GM18502 (cell line): ENCODE data around the gene PDE6H.

Experiments used
- ATAC-seq: cut with Tn5 transposase; IDR thresholded peaks from one replicate; pipeline ENCODE4 v1.9.1; 2021; ENCODE audit warnings: mild to moderate bottlenecking; ENCODE audit not compliant: unreplicated experiment, poor library complexity

PDE6H gene

DNA sequence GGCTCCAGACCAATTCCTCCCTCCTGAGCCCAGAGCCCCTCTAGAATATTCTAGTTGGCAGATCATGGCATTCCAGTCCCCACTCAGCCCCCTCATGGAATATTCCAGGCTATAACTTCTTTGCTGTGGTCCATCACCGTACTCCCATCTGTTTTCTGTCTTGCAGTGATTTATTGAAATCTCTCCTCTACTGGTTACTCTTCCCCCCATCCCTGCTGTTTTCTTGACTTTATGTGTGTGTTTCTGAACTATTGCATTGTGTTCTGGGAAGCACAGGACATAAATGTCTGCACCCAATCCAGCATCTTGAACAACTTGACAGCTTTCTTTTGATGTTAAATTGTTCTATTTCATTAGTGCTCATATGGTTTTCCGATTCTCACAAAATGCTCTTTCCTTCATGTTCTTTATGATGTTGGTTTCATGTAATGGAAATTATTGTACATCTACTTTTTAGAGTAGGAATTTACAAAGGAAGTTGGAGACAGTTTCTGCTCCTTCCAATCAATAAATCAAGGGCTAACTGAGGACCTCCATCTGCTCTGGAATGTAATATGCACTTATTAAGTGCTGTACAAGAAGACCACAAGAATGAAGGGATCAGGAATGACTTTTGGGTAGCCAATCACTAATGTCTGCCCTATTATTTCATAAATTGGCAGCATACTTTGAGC, 26.3 kb downstream of the PDE6H start:
- no peak for ATAC-seq

DNA sequence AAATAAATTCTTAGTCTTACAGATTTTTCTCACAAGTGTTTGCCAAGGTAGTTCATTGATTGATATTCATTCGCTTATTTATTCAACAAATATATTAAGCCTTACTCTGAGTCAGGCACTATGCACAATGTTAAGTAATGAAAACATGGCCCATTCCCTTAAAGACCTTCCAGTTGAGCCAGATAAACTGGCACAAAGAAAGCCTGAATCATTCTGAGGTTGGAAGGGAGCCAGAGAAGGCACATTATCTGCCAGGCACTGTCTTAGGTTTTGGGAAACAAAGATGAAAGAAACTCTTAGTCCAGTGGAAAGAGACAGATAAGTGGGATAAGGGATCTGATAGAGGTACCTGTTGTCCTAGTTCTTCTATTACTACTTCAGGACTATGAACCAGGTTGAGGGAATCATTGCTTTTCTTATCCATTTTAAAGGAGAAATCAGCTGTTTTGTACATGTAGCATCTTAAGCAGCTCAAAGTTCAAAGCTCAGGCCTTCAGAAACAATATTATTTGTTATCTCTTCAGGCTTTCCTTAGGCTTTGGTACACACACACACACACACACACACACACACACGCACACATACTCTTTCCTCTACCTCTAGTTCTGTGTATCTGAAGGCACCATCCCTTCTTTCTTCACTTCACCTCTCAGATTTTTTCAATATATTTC, 27.0 kb downstream of the PDE6H start:
- ATAC-seq = no peak

DNA sequence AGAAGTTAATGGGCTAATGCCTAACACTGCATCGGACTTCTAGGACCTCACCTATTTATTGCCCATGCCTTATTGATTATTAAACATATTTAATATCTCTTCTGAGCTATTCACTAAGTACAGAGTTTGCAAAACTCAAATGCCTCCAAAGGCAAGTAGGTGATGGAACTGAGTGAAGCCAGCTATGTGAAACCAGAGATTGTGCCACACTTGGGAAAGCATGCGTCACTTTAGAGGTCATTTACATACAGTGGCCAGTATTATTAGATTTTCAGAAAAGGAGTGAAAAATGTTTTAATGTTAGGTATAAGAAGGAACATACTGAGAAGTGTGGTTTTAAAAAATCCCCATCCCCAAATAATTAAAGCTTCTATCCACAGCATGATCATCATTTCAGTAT, 27.7 kb downstream of the PDE6H start:
- ATAC-seq = no peak

DNA sequence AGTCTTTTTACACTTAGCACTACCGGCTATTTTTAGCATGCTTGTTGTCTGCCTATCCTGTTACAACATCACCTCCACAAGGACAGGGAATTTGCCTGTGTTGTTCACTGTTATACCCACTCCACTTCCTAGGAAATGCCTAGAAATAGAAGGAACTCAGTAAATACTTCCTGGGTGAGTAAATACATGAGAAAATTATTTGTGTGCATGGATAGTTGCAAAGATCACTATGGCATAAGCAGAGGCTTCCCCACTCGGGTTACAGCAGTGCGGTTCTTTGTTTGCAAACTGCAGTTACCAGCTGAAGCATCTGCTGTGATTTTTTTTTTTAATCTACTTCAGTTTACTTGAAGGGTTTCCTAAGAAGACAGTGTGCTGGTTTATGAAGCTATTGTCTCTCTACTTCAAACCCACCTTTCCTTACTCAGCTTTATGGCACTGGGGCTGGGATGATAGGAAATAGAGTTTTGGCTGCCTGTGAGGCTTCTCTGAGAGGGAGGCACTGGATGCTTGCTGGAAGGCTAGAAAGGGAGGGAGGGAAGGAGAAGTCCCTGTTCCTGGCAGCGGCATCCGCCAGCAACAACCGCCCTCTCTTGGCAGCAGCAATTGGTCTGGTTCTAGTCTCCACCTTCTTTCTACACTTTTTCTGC, 29.0 kb downstream of the PDE6H start:
- ATAC-seq = no peak

DNA sequence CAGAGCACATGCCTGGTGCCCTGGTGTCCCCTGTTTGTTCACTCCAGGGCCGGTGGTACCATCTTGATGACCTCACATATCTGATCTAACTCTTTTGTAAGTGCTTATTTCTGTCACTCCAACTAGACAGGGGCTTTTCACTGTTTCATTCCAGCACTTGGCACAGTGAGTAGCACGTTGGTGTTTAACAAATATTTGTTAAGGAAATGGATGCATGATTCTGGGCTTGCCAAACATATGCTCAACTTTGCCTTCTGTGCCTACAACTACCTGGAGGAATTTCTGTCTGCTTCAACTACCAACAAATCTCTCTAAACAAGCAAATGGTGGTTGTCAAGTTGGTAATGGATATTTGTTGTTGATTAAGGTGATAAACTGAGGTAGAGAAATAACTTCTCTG, 31.6 kb downstream of the PDE6H start:
- ATAC-seq = no peak

DNA sequence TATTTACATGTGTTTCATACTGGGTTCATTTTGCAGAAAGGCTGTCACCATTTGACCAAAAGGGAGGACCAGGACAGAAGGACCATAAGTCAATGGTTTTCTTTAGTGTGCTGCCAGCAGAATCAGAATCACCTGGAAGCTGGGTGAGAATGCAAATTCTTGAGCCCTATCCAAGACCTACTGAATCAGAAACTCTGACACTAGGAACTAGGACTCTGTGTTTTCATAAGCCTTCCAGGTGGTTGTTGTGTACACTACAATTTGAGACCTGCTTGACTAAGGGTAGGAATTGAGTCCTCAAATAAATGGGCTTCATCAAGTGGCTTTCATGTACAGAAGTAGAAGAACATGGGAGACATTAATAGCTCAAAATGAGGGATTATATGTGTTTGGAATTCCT, 32.2 kb downstream of the PDE6H start:
- ATAC-seq = no peak

DNA sequence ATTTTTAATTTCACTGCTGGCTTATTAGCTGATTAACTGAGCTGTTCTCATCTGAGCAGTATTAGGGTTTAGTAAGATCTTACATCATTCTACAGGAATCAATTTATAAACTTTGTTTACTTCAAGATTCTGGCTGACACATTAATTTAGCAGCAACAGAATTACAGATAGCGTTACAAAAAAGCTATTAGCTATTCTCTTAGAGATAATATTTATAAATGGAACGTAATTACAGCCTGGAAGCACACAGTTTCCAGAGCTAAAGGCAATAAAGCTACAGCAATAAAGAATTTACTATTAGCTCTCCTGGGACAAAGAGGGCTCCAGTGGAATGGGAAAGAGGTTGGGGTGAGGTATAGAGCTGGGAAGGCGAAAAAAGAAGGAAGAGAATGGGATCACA, 34.7 kb downstream of the PDE6H start:
- ATAC-seq = no peak

DNA sequence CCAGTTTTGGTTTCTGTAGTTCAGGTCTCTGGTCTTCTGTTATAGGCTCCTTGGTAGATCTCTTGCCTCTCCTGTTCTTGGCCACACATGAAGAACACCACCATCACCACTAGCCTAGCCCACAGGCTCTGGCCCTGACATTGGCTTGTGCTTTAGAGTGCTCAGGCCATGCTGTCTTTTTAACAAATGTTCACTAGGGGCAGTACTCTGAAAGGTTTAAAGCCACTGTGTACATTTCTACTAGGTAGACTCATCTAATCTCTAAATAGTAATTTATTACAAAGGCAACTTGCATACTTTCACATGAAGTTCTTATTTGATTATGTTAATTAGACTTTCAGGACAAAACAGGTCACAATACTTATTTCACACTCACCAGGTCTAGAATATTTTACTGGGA, 38.3 kb downstream of the PDE6H start:
- ATAC-seq = peak; percentile 66

DNA sequence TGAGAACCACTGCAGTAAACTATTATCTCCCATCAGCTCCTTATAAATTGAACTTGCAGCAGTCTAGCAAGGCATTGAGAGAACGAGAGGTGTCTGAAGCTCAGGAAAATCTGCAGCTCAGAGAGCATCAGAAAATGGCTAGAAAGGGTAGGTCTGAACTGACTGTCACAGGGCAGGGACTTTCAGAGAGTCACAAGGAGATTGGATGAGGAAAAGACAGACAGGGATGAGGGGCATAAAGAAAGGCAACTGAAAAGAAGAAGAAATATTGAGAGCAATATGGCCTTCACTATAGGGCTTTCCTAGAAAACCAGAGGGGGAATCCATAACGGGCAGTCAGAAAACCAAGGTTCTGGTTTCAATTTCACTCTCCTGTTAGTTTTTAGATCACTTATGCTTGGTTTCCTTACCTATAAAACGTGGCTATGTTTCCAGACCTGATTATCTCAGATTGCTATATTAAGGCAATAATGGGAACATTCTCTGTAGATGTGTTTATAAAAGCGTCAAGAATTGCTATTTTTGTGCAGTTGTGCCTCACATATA, 40.9 kb downstream of the PDE6H start:
- ATAC-seq = no peak

DNA sequence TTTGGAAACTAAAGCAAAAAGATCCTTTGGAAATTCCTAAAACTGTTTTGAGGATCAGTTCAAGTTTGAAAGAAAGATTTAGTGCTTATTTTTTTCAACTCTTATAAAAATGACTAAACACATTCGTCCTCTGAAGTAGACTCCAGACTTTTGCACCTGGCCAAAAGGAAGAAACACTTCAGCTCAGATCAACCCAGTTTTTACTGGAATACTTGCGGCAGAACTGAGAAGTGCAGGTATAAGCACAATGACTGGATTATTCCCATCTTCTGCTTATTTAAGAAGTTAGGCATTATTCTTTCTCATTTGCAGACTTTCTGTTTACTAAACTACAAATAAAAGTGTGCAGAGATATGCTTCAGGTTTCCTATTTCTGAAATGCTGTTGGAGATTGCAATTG, 41.9 kb downstream of the PDE6H start:
- ATAC-seq = no peak

DNA sequence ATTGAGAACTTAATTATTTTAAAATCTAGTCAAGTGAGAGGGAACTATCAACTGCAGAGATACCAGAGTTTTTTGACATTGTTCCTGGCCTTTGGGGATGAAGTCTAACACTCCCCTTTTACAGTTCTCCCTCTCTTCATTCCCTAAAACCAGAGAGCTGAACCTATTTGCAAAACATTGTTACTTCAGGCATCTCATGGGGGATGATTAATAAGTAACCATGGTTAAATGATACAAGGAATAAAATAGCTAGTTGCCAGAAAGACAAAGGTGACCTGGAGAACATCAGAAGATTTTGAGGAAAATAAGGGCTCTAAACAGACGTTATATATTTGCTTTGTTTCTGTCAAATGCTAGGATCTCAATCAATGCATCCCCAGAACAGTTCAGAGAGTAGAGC, 42.3 kb downstream of the PDE6H start:
- ATAC-seq = no peak

DNA sequence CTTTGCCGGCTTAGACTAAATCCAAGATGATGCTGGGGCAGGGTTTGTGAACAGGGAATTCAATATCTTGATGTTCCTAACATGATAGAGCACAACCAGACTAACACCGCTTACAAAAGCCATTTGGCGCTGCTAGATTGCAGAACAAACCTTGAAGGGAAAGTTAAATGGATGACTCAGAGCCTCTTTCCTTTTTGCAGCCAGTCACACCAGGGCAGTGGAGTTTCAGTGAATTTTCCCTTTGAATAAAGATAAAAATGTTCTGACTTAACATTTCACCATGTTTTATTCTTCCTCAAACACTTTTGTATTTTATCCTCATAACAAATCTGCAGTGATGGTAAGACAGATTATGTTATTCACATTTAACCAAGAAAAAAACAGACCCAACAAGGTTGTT, 47.3 kb downstream of the PDE6H start:
- no peak for ATAC-seq
